HG02588 (cell line): ENCODE data around the gene RBM10.

ENCODE experiments used
- ATAC-seq: cut with Tn5 transposase; IDR thresholded peaks from one replicate; pipeline ENCODE4 v1.9.1; 2021; ENCODE audit warnings: mild to moderate bottlenecking, moderate library complexity; ENCODE audit not compliant: unreplicated experiment

RBM10 gene

GRCh38 chrX:47194194-47194787 is 49.3 kb downstream of the RBM10 start:
- no peak for ATAC-seq

- no peak for ATAC-seq
Observed at GRCh38 chrX:47196098-47196497, 51.1 kb downstream of the RBM10 start.

- ATAC-seq: no peak
Observed at GRCh38 chrX:47197526-47197925, 52.5 kb downstream of the RBM10 start.

DNA sequence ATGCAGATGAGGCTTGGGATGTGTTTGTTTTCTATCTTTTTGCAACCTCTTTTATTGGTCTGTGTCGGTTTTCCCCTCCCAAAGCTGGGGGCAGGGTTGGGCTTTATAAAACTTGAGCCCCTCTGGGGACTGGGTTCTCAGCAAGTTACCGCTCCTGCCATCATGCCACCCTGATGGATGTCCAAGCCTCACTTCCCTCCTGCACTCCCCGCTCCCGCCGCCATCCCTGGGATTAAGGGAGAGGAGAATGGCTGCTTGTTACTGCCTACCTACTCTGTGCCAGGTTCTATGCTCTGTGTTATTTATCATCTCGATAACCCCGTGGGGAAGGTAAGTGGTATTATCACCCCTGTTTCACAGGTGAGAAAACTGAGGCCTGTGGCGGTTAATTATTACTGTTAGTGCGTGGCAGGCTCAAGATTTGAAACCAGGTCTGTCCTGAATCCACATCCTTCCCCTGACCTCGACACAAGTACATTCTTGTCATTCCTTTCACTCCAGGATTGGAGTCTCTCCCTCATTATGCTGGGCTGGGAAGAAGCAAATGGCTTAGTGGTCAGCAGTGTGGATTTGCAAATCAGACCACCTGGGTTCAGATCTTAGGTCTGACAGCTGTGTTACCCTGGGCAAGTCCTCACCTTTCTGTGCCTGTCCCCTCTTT is 53.1 kb downstream of the RBM10 start:
- ATAC-seq: no peak

GRCh38 chrX:47198687-47199080 is 53.7 kb downstream of the RBM10 start:
- no peak for ATAC-seq

- no peak for ATAC-seq
Observed at GRCh38 chrX:47199286-47199685, 54.3 kb downstream of the RBM10 start.

- no peak for ATAC-seq
Observed at GRCh38 chrX:47200385-47201150, 55.5 kb downstream of the RBM10 start.

DNA sequence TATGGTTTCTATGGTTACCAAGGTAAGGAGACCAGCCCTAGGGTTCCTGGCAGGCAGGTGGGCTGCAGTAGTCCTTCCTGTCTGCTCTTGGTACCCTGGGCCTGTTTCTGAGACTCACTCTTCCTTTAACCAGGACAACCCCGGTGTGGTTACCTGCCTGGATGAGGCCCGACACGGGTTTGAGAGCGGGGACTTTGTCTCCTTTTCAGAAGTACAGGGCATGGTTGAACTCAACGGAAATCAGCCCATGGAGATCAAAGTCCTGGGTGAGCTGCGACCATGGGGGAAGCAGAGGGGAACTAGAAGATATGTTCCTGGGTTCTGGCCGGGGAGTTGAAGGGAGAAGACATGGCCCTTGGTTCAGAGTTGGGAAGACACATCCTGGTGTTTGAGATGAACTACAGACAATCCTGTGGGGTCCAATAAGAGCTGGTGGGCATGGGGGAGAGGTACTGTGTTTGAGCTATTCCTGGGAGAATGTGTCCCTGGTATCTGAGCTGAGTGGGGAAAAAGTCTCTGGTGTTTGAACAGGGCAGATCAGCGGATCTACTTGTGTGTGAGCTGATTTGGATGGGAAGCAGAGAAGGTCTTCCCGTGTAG is 56.4 kb downstream of the RBM10 start:
- no peak for ATAC-seq

DNA sequence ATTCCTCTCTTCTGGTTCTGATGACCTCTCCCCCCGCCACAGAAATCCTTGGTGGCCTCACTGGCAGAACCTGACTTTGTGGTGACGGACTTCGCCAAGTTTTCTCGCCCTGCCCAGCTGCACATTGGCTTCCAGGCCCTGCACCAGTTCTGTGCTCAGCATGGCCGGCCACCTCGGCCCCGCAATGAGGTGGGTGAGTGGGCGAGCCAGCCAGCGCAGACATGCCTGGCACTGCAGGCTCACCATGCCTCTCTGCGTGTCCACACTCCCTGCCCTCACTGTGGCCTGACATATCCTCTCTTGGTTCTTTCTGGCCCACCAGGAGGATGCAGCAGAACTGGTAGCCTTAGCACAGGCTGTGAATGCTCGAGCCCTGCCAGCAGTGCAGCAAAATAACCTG is 57.3 kb downstream of the RBM10 start:
- ATAC-seq: no peak

- no peak for ATAC-seq
Observed at GRCh38 chrX:47202877-47203276, 57.9 kb downstream of the RBM10 start.

- ATAC-seq: no peak
Observed at GRCh38 chrX:47204970-47205369, 59.9 kb downstream of the RBM10 start.

DNA sequence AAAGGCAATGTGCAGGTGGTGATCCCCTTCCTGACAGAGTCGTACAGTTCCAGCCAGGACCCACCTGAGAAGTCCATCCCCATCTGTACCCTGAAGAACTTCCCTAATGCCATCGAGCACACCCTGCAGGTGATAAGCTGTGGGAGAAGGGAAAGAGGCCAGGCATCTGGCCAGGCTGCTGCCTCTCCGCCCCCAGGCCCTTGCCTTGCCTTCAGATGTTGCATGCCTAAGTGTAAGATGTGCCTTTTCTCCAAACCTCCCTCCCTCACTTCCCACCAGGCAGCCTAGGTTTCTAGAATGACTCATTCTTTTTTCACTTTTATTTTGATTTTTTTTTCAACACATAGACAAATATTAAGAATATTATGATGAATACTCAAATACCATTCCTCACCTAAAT is 61.3 kb downstream of the RBM10 start:
- no peak for ATAC-seq

DNA sequence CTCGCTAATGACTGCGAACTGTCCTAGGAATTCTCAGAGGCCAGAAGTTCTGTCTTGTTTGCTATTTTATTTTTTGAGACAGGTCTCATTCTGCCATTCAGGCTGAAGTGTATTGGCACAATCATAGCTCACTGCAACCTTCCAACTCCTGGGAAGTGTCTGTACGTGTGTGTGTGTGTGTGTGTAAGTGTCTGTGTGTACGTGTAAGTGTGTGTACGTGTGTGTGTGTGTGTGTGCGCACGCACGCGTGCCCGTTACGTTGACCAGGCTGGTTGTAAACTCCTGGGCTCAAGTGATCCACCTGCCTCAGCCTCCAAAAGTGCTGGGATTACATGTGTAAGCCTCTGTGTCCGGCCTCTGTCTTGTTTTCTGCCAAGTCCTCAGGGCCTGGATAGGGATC is 63.1 kb downstream of the RBM10 start:
- ATAC-seq: no peak

GRCh38 chrX:47209508-47210238 is 64.7 kb downstream of the RBM10 start:
- ATAC-seq: no peak

DNA sequence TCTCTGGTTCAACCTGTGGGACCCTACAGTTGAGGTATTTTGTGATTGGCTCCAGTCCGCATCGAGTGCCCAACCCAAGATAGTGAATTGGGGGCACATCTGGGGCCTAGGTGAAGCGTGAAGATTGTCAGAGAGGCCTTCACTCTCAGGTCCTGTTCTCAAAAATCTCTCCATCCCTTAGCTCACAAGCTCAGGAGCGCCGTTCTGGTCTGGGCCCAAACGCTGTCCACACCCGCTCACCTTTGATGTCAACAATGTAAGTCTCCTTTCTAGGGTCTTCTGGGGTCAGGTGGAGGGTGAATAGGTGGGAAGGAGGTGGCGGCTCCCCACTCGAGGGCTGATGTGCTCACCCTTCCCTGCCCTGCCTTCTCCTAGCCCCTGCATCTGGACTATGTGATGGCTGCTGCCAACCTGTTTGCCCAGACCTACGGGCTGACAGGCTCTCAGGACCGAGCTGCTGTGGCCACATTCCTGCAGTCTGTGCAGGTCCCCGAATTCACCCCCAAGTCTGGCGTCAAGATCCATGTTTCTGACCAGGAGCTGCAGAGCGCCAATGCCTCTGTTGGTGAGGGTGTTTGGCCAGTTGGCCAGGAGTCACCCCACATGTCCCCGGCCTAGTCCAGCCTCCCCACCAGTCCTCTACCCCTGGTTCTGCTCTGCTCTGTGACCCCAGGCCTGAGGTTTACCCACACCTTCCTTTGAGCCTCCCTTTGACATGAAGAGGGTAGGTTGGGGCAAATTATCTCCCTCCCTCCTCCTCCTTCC is 65.8 kb downstream of the RBM10 start:
- no peak for ATAC-seq

GRCh38 chrX:47212381-47213293 is 67.6 kb downstream of the RBM10 start:
- ATAC-seq: no peak

DNA sequence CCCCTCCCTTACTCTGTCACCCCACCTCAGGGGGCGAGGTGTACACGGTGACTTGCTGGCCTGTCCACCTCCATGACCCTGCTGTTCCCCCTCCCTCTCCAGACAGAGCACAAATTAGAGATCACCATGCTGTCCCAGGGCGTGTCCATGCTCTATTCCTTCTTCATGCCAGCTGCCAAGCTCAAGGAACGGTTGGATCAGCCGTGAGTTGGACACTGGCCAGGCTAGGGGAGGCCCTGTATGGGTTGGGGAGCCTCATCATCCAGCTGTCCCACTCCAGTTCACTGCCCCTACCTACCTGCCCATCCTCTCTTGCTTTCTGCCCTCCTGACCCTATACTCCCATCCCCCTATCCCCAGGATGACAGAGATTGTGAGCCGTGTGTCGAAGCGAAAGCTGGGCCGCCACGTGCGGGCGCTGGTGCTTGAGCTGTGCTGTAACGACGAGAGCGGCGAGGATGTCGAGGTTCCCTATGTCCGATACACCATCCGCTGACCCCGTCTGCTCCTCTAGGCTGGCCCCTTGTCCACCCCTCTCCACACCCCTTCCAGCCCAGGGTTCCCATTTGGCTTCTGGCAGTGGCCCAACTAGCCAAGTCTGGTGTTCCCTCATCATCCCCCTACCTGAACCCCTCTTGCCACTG is 69.5 kb downstream of the RBM10 start:
- no peak for ATAC-seq

GRCh38 chrX:47215291-47215900 is 70.4 kb downstream of the RBM10 start:
- no peak for ATAC-seq
